IPS DF 6.9 (cell line): Measurements from ENCODE around the gene GEMIN4.
"Not testable (repeated sequence)": the region's sequence is repeated elsewhere in the genome, so short reads cannot be mapped to it uniquely, and the experiment has no call there.

Experiments used
- DNase-seq: peaks from one replicate; pipeline ENCODE4 v3.0.0-alpha.2; 2013; ENCODE audit warnings: low read depth, low spot score
- H3K27ac ChIP-seq: one replicate; pipeline ENCODE4 v1.5.1; 2013; ENCODE audit warnings: low read length, control low read depth
- H3K27me3 ChIP-seq: 2 replicates; pipeline ENCODE4 v1.6.1; 2013; ENCODE audit warnings: mild to moderate bottlenecking, low read length; ENCODE audit not compliant: control insufficient read depth, insufficient read depth
- H3K36me3 ChIP-seq: 2 replicates; pipeline ENCODE4 v1.6.1; 2013; ENCODE audit warnings: low read length; ENCODE audit not compliant: control insufficient read depth, insufficient read depth
- H3K4me1 ChIP-seq: 2 replicates; pipeline ENCODE4 v1.6.1; 2013; ENCODE audit warnings: low read length; ENCODE audit not compliant: control insufficient read depth, insufficient read depth
- H3K4me3 ChIP-seq: 2 replicates; pipeline ENCODE4 v1.5.1; 2013; ENCODE audit warnings: mild to moderate bottlenecking, low read length
- H3K9me3 ChIP-seq: 2 replicates; pipeline ENCODE4 v1.6.1; 2013; ENCODE audit warnings: low read length, inconsistent platforms; ENCODE audit not compliant: control insufficient read depth, insufficient read depth
- WGBS: extraction: QIAGEN DNeasy Blood & Tissue Kit; methylation state at CpG from one replicate; pipeline ENCODE4 v1.1.7; 2013; ENCODE audit warnings: mixed read lengths, missing lambda C conversion rate; ENCODE audit not compliant: insufficient read length, insufficient coverage; 5-methylcytosine and 5-hydroxymethylcytosine counted together

Gene GEMIN4

DNA sequence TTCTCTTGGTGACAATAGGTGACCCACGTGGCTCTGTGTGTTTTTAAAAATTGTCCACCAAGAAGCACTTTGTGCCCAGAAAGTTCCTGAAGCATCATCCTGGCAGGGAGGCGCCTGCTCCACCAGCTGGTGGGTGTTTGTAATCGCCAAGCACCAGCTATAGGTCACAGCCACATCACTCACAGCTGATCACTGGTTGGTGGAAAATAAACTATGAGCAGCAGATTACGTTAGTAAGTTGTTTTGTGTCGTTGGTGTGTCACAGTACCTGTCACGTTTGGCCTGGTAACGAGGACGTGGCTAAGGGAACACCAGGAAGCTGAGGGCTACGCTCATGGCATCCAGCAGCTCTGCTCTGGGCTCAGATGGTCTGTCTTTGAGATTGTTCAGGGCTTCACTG is 40.2 kb upstream of the GEMIN4 start:
- H3K4me3 ChIP-seq, result no peak overlapping the region

DNA sequence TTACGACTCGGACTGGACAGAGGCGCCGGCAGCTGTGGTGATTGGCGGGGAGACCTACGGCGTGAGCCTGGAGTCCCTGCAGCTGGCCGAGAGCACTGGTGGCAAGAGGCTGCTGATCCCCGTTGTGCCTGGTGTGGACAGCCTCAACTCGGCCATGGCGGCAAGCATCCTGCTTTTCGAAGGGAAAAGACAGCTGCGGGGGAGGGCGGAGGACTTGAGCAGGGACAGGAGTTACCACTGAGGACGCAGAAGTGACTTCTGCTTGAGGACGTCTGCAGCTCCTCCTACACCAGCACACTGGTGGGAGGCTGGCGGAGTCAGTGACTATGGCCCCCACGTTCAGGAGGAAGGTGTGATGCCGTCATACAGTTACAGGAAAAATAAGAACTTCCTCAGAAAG is 39.8 kb upstream of the GEMIN4 start:
- H3K27me3 ChIP-seq, result no peaks in the 10 kb centered on the region

More for the DNA sequence above, 40.2 kb upstream of the GEMIN4 start:
- Histone ChIP-seq H3K4me1 (no peaks in the 10 kb centered on the region), H3K27me3 (no peaks in the 10 kb centered on the region), H3K9me3 (no peaks in the 10 kb centered on the region), H3K27ac (no peak overlapping the region), H3K36me3 (peaks cover 11% of the 10 kb centered on the region)
- WGBS, result no CpG with 5 or more reads among the region's 9 CpGs
- no peak for DNase-seq

DNA sequence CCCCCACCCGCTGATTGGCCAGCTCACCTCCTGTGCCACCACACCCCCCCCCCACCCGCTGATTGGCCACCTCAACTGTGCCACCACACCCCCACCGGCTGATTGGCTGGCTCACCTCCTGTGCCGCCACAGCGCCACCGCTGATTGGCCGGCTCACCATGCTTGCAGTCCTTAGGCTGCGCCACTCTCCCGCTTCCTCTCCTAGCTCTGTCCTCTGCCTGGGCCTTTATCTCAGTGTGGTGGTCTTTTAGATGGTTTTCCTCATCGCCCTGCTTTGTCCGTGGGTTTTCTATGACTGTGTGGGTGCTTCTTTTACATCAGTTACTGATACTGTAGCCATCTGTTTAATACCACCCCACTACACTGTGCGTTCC is 38.8 kb upstream of the GEMIN4 start:
- no CpG with 5 or more reads among the region's 12 CpGs for WGBS
- not testable (repeated sequence) for H3K4me3 ChIP-seq, DNase-seq, H3K27ac ChIP-seq, H3K27me3 ChIP-seq, H3K4me1 ChIP-seq, H3K9me3 ChIP-seq
- H3K36me3 ChIP-seq, result peaks cover 11% of the 10 kb centered on the region

More for the DNA sequence above, 39.8 kb upstream of the GEMIN4 start:
- no peak for DNase-seq
- Histone ChIP-seq H3K9me3 (no peaks in the 10 kb centered on the region), H3K27ac (no peak overlapping the region), H3K36me3 (peaks cover 11% of the 10 kb centered on the region), H3K4me1 (no peaks in the 10 kb centered on the region), H3K4me3 (no peak overlapping the region)
- WGBS, result no CpG with 5 or more reads among the region's 19 CpGs

DNA sequence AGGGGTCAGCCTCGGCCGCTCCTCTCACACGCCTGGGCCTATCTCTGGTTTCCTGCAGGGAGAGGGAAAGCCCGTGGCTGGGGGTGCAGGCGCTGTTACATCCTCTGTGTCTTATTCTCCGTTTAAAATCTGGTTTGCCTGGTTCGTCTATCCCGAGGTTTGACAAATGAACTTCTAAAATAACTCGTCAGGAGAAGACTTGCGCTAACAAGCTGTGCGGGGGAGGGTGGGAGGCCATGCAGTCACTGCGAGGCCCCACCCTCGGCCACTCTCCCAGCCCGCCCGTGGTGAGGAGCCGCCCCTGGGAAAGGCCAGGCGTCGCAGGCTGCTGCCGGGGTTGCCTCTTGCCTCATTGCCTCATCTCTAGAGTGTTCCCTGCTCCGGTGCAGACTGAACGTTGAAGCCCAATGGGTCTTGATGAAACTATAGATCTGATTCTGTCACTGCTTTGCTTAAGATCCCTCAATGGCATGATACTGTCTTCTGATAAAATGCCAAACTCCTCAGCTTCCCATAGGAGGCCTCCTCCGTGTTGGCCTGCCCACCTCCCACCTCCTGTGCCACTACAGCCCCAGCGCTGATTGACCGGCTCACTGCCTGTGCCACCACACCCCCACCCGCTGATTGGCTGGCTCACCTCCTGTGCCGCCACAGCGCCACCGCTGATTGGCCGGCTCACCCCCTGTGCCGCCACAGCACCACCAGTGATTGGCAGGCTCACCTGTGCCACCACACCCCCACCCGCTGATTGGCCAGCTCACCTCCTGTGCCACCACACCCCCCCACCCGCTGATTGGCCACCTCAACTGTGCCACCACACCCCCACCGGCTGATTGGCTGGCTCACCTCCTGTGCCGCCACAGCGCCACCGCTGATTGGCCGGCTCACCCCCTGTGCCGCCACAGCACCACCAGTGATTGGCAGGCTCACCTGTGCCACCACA is 38.1 kb upstream of the GEMIN4 start:
- peaks cover 11% of the 10 kb centered on the region for H3K36me3 ChIP-seq
- H3K27me3 ChIP-seq, H3K4me1 ChIP-seq, DNase-seq, H3K4me3 ChIP-seq, H3K9me3 ChIP-seq, H3K27ac ChIP-seq: not testable (repeated sequence)
- WGBS, result no CpG with 5 or more reads among the region's 38 CpGs

DNA sequence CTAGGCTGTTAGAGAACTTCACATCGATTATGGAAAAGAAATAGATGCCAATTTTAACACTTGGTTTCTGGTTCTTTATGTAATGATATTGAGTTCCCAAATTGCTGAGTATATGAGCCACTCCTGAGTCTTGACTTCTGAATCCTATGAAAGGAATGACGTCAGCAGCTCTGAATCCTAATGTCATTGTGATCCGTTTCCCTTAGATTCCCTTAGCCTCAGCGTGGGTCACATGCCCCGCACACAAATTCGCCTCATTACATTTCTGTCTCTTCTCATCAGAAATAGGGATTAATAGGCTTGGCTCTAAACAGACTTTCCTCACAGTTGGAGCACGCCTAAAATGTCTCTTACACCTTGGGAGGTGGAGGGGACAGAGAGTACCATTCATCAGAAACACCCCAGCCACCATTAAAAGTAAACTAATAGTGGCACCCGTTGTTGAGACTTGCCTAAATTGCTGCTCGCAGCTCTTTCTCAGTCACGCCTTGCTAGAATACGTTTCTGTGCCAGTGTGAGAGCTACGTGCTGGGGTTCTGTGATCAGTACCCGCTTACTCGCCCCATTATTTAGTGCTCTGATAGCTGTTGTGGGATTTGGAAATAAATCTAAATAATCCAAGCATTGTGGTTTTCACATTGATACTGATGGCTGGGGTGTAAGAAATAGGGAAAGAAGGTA is 37.2 kb upstream of the GEMIN4 start:
- Histone ChIP-seq H3K27ac (no peak overlapping the region), H3K9me3 (no peaks in the 10 kb centered on the region), H3K4me1 (no peaks in the 10 kb centered on the region), H3K27me3 (no peaks in the 10 kb centered on the region), H3K36me3 (peaks cover 11% of the 10 kb centered on the region), H3K4me3 (no peak overlapping the region)
- no CpG with 5 or more reads among the region's 14 CpGs for WGBS
- no peak for DNase-seq

DNA sequence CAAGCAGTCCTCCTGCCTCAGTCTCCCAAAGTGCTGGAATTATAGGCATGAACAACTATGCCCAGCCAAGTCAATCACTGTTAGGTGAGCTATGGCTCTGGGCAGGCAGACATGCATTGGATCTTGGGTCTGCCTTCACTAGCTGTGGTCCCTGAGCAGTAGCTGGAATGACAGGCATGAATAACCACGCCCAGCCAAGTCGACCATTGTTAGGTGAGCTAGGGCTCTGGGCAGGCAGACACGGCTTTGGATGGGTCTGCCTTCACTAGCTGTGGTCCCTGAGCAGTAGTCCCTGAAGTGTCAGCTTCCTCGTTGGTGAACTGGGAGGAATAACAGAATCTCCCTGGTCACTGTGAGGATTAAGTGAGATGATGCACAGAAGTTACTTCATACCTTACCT is 36.5 kb upstream of the GEMIN4 start:
- H3K36me3 ChIP-seq, result peaks cover 11% of the 10 kb centered on the region
- no peak overlapping the region for H3K4me3 ChIP-seq
- H3K4me1 ChIP-seq, result no peaks in the 10 kb centered on the region
- no peaks in the 10 kb centered on the region for H3K9me3 ChIP-seq
- no CpG with 5 or more reads among the region's 4 CpGs for WGBS
- DNase-seq, result no peak
- no peaks in the 10 kb centered on the region for H3K27me3 ChIP-seq
- no peak overlapping the region for H3K27ac ChIP-seq

DNA sequence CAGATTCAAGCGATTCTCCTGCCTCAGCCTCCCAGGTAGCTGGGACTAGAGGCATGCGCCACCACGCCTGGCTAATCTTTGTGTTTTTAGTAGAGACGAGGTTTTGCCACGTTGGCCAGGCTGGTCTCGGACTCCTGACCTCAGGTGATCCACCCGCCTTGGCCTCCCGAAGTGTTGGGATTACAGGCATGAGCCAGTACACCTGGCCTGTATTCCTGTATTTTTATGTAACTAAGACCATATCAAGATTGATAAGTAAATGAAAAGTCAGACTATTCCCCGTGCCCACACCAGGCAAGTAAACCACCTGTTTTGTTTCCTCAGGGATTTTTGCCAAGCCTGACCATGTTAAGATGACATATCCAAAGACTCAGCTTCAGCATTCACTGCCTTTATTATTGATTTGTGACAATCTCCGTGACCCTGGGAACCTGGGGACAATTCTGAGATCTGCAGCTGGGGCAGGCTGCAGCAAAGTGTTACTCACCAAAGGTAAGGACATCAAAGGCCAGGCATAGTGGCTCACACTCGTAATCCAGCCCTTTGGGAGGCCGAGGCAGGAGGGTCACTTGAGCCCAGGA is 35.7 kb upstream of the GEMIN4 start:
- H3K27ac ChIP-seq, result no peak overlapping the region
- no peak overlapping the region for H3K4me3 ChIP-seq
- H3K4me1 ChIP-seq, result peaks cover 2% of the 10 kb centered on the region; the same call in 1 of the 2 replicates
- no peak for DNase-seq
- H3K9me3 ChIP-seq, result no peaks in the 10 kb centered on the region
- no CpG with 5 or more reads among the region's 12 CpGs for WGBS
- no peaks in the 10 kb centered on the region for H3K27me3 ChIP-seq
- peaks cover 11% of the 10 kb centered on the region for H3K36me3 ChIP-seq

DNA sequence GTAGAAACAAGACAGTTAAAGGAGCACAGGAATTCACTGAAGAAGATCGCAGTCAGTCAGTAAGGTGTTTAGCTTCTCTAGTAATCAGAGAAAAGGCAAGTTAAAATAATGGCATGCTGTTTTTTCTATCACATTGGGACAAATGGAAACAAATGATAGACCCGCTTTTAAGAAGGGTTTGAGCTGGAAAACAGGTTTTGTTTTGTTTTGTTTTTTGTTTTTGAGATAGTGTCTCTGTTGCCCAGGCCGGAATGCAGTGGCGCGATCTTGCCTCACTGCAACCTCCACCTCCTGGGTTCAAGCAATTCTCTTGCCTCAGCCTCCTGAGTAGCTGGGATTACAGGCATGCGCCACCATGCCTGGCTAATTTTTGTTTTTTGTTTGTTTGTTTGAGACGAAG is 33.8 kb upstream of the GEMIN4 start:
- not testable (repeated sequence) for H3K36me3 ChIP-seq, H3K27me3 ChIP-seq, H3K4me1 ChIP-seq, H3K27ac ChIP-seq, H3K9me3 ChIP-seq, DNase-seq, H3K4me3 ChIP-seq
- no CpG with 5 or more reads among the region's 7 CpGs for WGBS

DNA sequence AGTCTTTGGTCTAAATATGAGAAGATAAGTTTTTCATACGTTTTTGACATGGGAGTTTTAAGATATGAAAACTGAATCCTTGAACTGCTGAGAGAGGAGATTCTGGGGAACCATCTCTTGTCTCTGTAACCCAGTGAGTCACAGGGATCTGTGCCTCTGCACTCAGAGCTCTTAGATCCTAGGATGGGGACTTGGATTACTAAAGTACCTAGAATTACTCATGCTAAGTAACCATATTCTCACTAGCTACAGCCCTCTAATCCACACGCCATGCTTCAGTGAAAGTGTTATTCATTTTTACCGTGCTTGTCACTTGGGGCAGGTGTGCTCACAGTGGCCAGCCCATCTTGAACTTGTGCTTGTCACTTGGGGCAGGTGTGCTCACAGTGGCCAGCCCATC is 32.1 kb upstream of the GEMIN4 start:
- no peak overlapping the region for H3K4me3 ChIP-seq

DNA sequence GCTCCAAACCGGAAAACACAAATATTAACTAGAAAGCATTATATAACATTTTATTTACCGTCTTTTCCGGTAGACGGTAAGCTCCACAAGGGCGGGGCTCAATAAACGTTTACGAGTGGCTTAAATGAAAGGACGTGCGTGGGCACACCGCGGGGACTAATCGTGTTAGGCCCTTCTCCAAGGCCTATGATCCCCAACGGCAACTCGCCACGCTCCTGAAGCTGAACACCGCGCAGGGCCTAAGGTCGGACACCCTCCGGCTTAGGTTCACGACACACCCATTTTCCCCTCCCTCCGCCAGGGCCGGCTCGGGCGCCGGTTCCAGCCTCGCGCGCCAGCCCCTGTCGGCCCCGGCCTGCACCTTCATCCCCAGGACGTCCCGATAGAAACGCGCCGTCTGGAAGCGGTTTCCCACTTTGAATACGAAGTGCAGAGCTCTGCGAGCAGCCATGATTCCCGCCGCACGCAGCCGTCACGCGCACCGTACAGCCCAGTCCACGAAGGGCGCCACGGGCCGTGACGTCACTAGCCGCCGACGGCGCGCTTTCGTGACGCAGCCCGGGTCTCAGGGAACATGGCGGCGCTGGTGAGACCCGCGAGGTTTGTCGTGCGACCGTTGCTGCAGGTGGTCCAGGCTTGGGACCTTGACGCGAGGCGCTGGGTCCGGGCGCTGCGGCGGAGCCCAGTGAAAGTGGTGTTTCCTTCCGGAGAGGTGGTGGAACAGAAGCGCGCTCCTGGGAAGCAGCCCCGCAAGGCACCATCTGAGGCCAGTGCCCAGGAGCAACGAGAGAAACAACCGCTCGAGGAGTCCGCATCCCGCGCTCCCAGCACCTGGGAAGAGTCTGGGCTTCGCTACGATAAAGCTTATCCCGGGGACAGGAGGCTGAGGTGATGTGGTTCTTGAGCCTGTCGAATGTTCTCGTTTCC is 30.0 kb upstream of the GEMIN4 start, which contains the start of the genes GLOD4 and MRM3:
GLOD4 (minus strand) TSS at position 476 of the 927 bp plus-strand sequence; CDS start at position 451, 25 bp downstream.
MRM3 (plus strand) TSS at position 549 of the 927 bp plus-strand sequence; CDS start at position 575, 26 bp downstream.
- WGBS, result no CpG with 5 or more reads among the region's 87 CpGs

More for the DNA sequence above, 32.1 kb upstream of the GEMIN4 start:
- no peak for DNase-seq
- WGBS, result no CpG with 5 or more reads among the region's 3 CpGs
- Histone ChIP-seq H3K4me1 (peaks cover 2% of the 10 kb centered on the region; the same call in 1 of the 2 replicates), H3K36me3 (no peaks in the 10 kb centered on the region), H3K9me3 (no peaks in the 10 kb centered on the region), H3K27me3 (no peaks in the 10 kb centered on the region), H3K27ac (no peak overlapping the region)

More for the DNA sequence above, 30.0 kb upstream of the GEMIN4 start, which contains the start of the genes GLOD4 and MRM3:
- DNase-seq, result peak; percentile 77
- Histone ChIP-seq H3K9me3 (no peaks in the 10 kb centered on the region), H3K4me3 (peak within 1 kb of the TSS; percentile 67), H3K36me3 (no peaks in the 10 kb centered on the region), H3K27ac (no peak within 1 kb of the TSS), H3K27me3 (no peaks in the 10 kb centered on the region), H3K4me1 (peaks cover 2% of the 10 kb centered on the region; the same call in 1 of the 2 replicates)
